ENCODE data around the gene NFATC2. TPM values are rescaled to one million over a fixed set of nuclear protein-coding genes. Genes with fewer than 3 reads are reported as not detected.

The NFATC2 gene
- total and polyA plus RNA-seq, 2 of the 4 experiments (the other 2 are of a cell fraction): 0.18 to 0.38 TPM

DNA sequence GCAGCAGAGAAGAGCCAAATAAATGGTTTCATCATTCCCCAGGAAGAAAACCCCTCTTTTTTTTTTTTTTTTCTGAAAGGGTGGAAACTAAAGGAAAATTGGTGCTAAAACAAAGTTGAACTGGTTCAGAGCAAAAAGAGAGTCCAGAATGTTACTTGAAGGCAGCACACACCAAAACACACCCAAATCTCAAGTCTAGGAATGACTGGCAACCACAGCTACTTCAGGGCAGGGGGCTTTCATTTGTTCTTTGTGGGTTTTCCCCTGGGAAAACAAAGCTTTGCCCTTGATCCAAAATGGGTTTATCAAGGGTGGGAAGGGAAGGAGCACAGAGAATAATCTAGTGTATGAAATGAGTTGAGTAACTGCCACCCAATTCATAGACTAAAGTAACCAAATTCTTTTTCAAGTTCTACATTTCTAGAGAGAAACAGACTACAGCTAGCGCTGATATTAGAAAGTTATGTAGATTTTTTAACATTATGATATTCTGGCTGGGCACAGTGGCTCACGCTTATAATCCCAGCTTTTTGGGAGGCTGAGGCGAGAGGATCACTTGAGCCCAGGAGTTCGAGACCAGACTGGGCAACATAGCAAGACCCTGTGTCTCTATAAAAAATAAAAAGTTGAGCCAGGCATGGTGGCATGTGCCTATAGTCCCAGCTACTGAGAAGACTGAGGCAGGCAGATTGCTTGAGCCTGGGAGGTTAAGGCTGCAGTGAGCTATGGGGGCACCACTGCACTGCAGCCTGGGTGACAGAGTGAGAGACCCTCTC lies 119.8 kb downstream of the NFATC2 start:
- Histone ChIP-seq H4K8ac (ENCODE audit: low read depth in 2 of 2, low read length in 2 of 2) (no peak overlapping the region), H3K14ac (replicated peaks; ENCODE audit: low read depth, low read length) (no peak overlapping the region), H4K91ac (ENCODE audit: insufficient read depth, low read depth, low read length) (no peak overlapping the region), H2AFZ (replicated peaks; ENCODE audit: low read length, poor library complexity) (no peak overlapping the region), H3K9ac (ENCODE audit: low read depth, low read length) (no peak overlapping the region), H2BK20ac (ENCODE audit: low read depth, low read length) (no peak overlapping the region), H3K79me1 (ENCODE audit: low read depth in 1 of 2, low read length in 2 of 2) (no peaks in the 10 kb centered on the region), H3K9me1 (ENCODE audit: insufficient read depth, low read length) (0 out of 2 replicates have a peak, but pooled peaks cover 2% of the 10 kb centered on the region), H3K56ac (ENCODE audit: extremely low read depth, insufficient read depth, low read length) (no peak overlapping the region), H3K4me3 (ENCODE audit: insufficient read depth, low read depth, low read length) (no peak overlapping the region), H4K5ac (ENCODE audit: low read depth, low read length) (no peak overlapping the region), H3K27ac (ENCODE audit: insufficient read depth, low read length) (no peak overlapping the region), H2AK5ac (ENCODE audit: low read depth, low read length) (no peak overlapping the region), H3K36me3 (ENCODE audit: control insufficient read depth, insufficient read depth, low read length) (no peaks in the 10 kb centered on the region), H2BK15ac (ENCODE audit: low read depth, low read length) (no peak overlapping the region), H2BK120ac (ENCODE audit: low read depth, low read length) (no peak overlapping the region), H2BK5ac (ENCODE audit: low read depth, low read length, poor library complexity, severe bottlenecking) (no peak overlapping the region), H3K4me2 (ENCODE audit: low read depth, low read length) (no peak overlapping the region), H4K20me1 (ENCODE audit: insufficient read depth, low read length) (no peaks in the 10 kb centered on the region), H3K9me3 (ENCODE audit: control insufficient read depth, insufficient read depth, low read length) (no peaks in the 10 kb centered on the region), H3K23ac (ENCODE audit: low read depth, low read length) (no peak overlapping the region), H2AK9ac (replicated peaks; ENCODE audit: low read depth, low read length, poor library complexity) (no peak overlapping the region), H3K27me3 (ENCODE audit: control insufficient read depth, insufficient read depth, low read length) (no peaks in the 10 kb centered on the region; the same call in 1 of the 2 replicates), H3K4ac (ENCODE audit: low read depth, low read length) (no peak overlapping the region), H3K4me1 (ENCODE audit: control insufficient read depth, insufficient read depth, low read length) (peaks cover 2% of the 10 kb centered on the region; the same call in 1 of the 2 replicates), H3K18ac (ENCODE audit: low read depth, low read length) (no peak overlapping the region)
- dilution Hi-C loops (cut with HindIII; ENCODE audit: low sequenced_read_pairs, unreplicated experiment) (loop anchor here (25.0 kb wide), 1 partner anchor 165 kb away; no protein-coding TSS in a partner anchor), intact Hi-C loops (cut with micrococcal nuclease) (no loop called here), in situ Hi-C loops (cut with MboI; ENCODE audit: low sequenced_read_pairs) (no loop called here)
- DNase-seq: no peak
- POLR2A ChIA-PET (ENCODE audit: unreplicated experiment): no interaction called here
- no peak for ATAC-seq (ENCODE audit: low read depth)
- CTCF ChIA-PET: no interaction called here
- WGBS, 2 experiments (ENCODE audit: extremely low coverage in 2 of 2, insufficient read length in 1 of 2): 95% methylated on average over 3 of the region's 4 CpGs; no CpG with 5 or more reads in 1 of the 2 experiments
- no TSS peak for BruUV-seq (replicated peaks)
- no peak for TF ChIP-seq MAFK (IDR thresholded peaks at IDR 0.05; ENCODE audit: low read depth, low read length)
- TF ChIP-seq CEBPB (IDR thresholded peaks at IDR 0.05; ENCODE audit: low read depth, low read length): no peak
- TF ChIP-seq SMC3 (IDR thresholded peaks at IDR 0.05; ENCODE audit: low read depth, low read length): no peak
- no peak for TF ChIP-seq RCOR1 (IDR thresholded peaks at IDR 0.05; ENCODE audit: insufficient replicate concordance, low read length)
- no peak for TF ChIP-seq FOS (IDR thresholded peaks at IDR 0.05; ENCODE audit: low read depth, low read length)
- TF ChIP-seq BHLHE40 (IDR thresholded peaks at IDR 0.05; ENCODE audit: low read depth, low read length): no peak
- TF ChIP-seq RFX5 (IDR thresholded peaks at IDR 0.05; ENCODE audit: low read depth, low read length): no peak
- TF ChIP-seq RAD21 (IDR thresholded peaks at IDR 0.05; ENCODE audit: low read length): no peak
- TF ChIP-seq MXI1 (IDR thresholded peaks at IDR 0.05; ENCODE audit: borderline replicate concordance, low read depth, low read length): no peak
- TF ChIP-seq USF2 (IDR thresholded peaks at IDR 0.05; ENCODE audit: low read depth, low read length): no peak
- no peak for TF ChIP-seq POLR2A (IDR thresholded peaks at IDR 0.05; ENCODE audit: low read depth, low read length)
- no peak for TF ChIP-seq NFE2L2 (IDR thresholded peaks at IDR 0.05; ENCODE audit: low read depth, low read length)
- no peak for TF ChIP-seq ELK1 (IDR thresholded peaks at IDR 0.05; ENCODE audit: borderline replicate concordance, low read depth, low read length)
- TF ChIP-seq MAZ (IDR thresholded peaks at IDR 0.05; ENCODE audit: borderline replicate concordance, low read depth, low read length): no peak
- no peak for TF ChIP-seq CHD1 (IDR thresholded peaks at IDR 0.05; ENCODE audit: low read depth, low read length)

Measured in IMR-90 (cell line).